Small intestine (tissue), 7 donors: ENCODE data around the gene IFITM5. TPM values are rescaled to one million over a fixed set of nuclear protein-coding genes. Genes with fewer than 3 reads are reported as not detected.

Experiments used
- DNase-seq, 2 donors: peaks; one replicate each; pipeline versions ENCODE4 v3.0.0 to v3.0.0-alpha.2; 2013
- FAIRE-seq: peaks from 2 replicates; lab custom pipeline; 2012; peaks lifted over from hg19 to GRCh38; lab: Jason Lieb, UNC
- H3K27ac ChIP-seq, 3 donors: one replicate each; pipeline ENCODE4 v1.5.1; 2013; ENCODE audit warnings: low read length in 2 of 3, mild to moderate bottlenecking in 2 of 3, control low read depth in 1 of 3, inconsistent platforms in 1 of 3, low read depth in 1 of 3, moderate library complexity in 1 of 3
- H3K27me3 ChIP-seq, 3 donors: one replicate each; pipeline ENCODE4 v1.6.1; 2013; ENCODE audit warnings: low read length in 3 of 3, inconsistent platforms in 1 of 3; ENCODE audit not compliant: control insufficient read depth in 3 of 3, insufficient read depth in 3 of 3
- H3K36me3 ChIP-seq, 3 donors: one replicate each; pipeline ENCODE4 v1.6.1; 2013; ENCODE audit warnings: low read length in 3 of 3, inconsistent platforms in 1 of 3, low read depth in 1 of 3, mild to moderate bottlenecking in 1 of 3, moderate library complexity in 1 of 3; ENCODE audit not compliant: control insufficient read depth in 3 of 3, insufficient read depth in 2 of 3
- H3K4me1 ChIP-seq, 3 donors: one replicate each; pipeline ENCODE4 v1.6.1; 2013; ENCODE audit warnings: low read length in 2 of 3, inconsistent platforms in 1 of 3, low read depth in 1 of 3, mild to moderate bottlenecking in 1 of 3, moderate library complexity in 1 of 3; ENCODE audit not compliant: control insufficient read depth in 3 of 3, insufficient read depth in 2 of 3
- H3K4me3 ChIP-seq, 3 donors: one replicate each; pipeline ENCODE4 v1.5.1; 2013; ENCODE audit warnings: low read length in 3 of 3, control low read depth in 1 of 3, inconsistent platforms in 1 of 3, low read depth in 1 of 3, mild to moderate bottlenecking in 1 of 3, moderate library complexity in 1 of 3
- H3K9me3 ChIP-seq, 2 donors: one replicate each; pipeline ENCODE4 v1.6.1; 2013; ENCODE audit warnings: low read depth in 1 of 2, low read length in 1 of 2; ENCODE audit not compliant: control insufficient read depth in 2 of 2, insufficient read depth in 1 of 2
- WGBS, 3 donors: extraction: QIAGEN DNeasy Blood & Tissue Kit; methylation state at CpG; one replicate each; pipeline ENCODE4 v1.1.7; 2013; 5-methylcytosine and 5-hydroxymethylcytosine counted together
- polyA plus RNA-seq, 4 donors: library from polyadenylated mRNA; stranded (reverse) in 3 of 4; unstranded in 1 of 4; fragments of 200-250 nt in 3 of 4; fragments of 120-200 nt in 1 of 4; gene quantifications; one replicate each; pipeline versions ENCODE4 v1.2.1 to v1.2.3, GENCODE V29; 2013
- donor health status: healthy with polysubstance abuse.
- donor health status: control.
- donor health status: control.
- donor health status: Bipolar disorder and iron deficiency.
- donor health status: healthy.

IFITM5 gene
- polyA plus RNA-seq, 4 donors = 0.90 TPM; not detected in 3

- Histone ChIP-seq H3K27me3 (peaks cover 0 to 7% (median 0%) of the 10 kb centered on the region in 3 donors), H3K4me1 (peaks cover 0 to 23% (median 4%) of the 10 kb centered on the region in 3 donors), H3K36me3 (peaks cover 0 to 59% (median 5%) of the 10 kb centered on the region in 3 donors), H3K27ac (no peak overlapping the region), H3K4me3 (no peak overlapping the region), H3K9me3 (no peaks in the 10 kb centered on the region)
- DNase-seq (no peak), FAIRE-seq (no peak)
- 87 to 88% (median 87%) methylated on average over 38 to 44 of the region's 44 CpGs for WGBS, 3 donors
Measured at GRCh38 chr11:291281-292210, 7.8 kb downstream of the IFITM5 start.

- DNase-seq = no peak
- 73 to 82% (median 79%) methylated on average over 12 to 13 of the region's 13 CpGs for WGBS, 3 donors
- Histone ChIP-seq H3K27ac (no peak overlapping the region), H3K4me1 (peaks cover 0 to 23% (median 4%) of the 10 kb centered on the region in 3 donors), H3K36me3 (peaks cover 1 to 62% (median 5%) of the 10 kb centered on the region in 3 donors), H3K4me3 (no peak overlapping the region), H3K27me3 (peaks cover 0 to 7% (median 0%) of the 10 kb centered on the region in 3 donors), H3K9me3 (no peaks in the 10 kb centered on the region)
- FAIRE-seq = no peak
Measured at GRCh38 chr11:290621-291231, 8.6 kb downstream of the IFITM5 start.

- Histone ChIP-seq H3K27me3 (peaks cover 0 to 7% (median 0%) of the 10 kb centered on the region in 3 donors), H3K27ac (peak overlapping the region; percentile 47 to 58 (median 52)), H3K36me3 (peaks cover 4 to 62% (median 5%) of the 10 kb centered on the region in 3 donors), H3K4me3 (peak overlapping the region; percentile 47 to 60 (median 47)), H3K4me1 (peaks cover 0 to 23% (median 4%) of the 10 kb centered on the region in 3 donors), H3K9me3 (no peaks in the 10 kb centered on the region)
- no peak for FAIRE-seq
- 49 to 71% (median 56%) methylated on average over 41 to 48 of the region's 48 CpGs for WGBS, 3 donors
- DNase-seq = no peak
Measured at GRCh38 chr11:289712-290620, 9.4 kb downstream of the IFITM5 start.

GRCh38 chr11:289398-289711 is 10.0 kb downstream of the IFITM5 start:
- DNase-seq = peak in 1 of 2 donors; percentile 15
- Histone ChIP-seq H3K9me3 (no peaks in the 10 kb centered on the region), H3K36me3 (peaks cover 4 to 61% (median 7%) of the 10 kb centered on the region in 3 donors), H3K4me3 (peak overlapping the region; percentile 47 to 60 (median 47)), H3K27ac (peak overlapping the region; percentile 47 to 58 (median 52)), H3K27me3 (peaks cover 0 to 7% (median 0%) of the 10 kb centered on the region in 3 donors), H3K4me1 (peaks cover 0 to 23% (median 4%) of the 10 kb centered on the region in 3 donors)
- 0 to 11% (median 10%) methylated on average over 7 to 14 of the region's 14 CpGs for WGBS, 3 donors
- FAIRE-seq = no peak

GRCh38 chr11:288478-289397 is 10.6 kb downstream of the IFITM5 start, which contains the start of gene PGGHG:
TSS of gene PGGHG (plus strand) at chr11:289126. CDS start at chr11:289817, 691 bp downstream.
- Histone ChIP-seq H3K4me1 (peaks cover 1 to 23% (median 4%) of the 10 kb centered on the region in 3 donors), H3K27ac (peak within 1 kb of the TSS; percentile 59 to 82 (median 81)), H3K27me3 (peaks cover 0 to 7% (median 0%) of the 10 kb centered on the region in 3 donors), H3K9me3 (no peaks in the 10 kb centered on the region), H3K36me3 (peaks cover 7 to 61% (median 8%) of the 10 kb centered on the region in 3 donors), H3K4me3 (peak within 1 kb of the TSS; percentile 47 to 60 (median 47))
- DNase-seq (peak; percentile 82 to 87), FAIRE-seq (no peak)
- WGBS, 3 donors = 0 to 1% (median 1%) methylated on average over 61 to 111 of the region's 112 CpGs

GRCh38 chr11:287821-288477 is 11.4 kb downstream of the IFITM5 start:
- H3K4me3 ChIP-seq = peak overlapping the region; percentile 47 to 60 (median 47)
- no peaks in the 10 kb centered on the region for H3K9me3 ChIP-seq
- peaks cover 1 to 24% (median 4%) of the 10 kb centered on the region in 3 donors for H3K4me1 ChIP-seq
- H3K36me3 ChIP-seq = peaks cover 7 to 59% (median 9%) of the 10 kb centered on the region in 3 donors
- peaks cover 0 to 8% (median 3%) of the 10 kb centered on the region in 3 donors for H3K27me3 ChIP-seq
- FAIRE-seq (no peak), DNase-seq (peak; percentile 76 to 86)
- WGBS, 3 donors = 4 to 14% (median 8%) methylated on average over 40 to 41 of the region's 41 CpGs
- H3K27ac ChIP-seq = peak overlapping the region; percentile 59 to 82 (median 81)
